A204.1 (cell line): Measurements from ENCODE around the gene HILPDA.
"Not testable (repeated sequence)": the region's sequence is repeated elsewhere in the genome, so short reads cannot be mapped to it uniquely, and the experiment has no call there.

Experiments used
- FAIRE-seq: peaks from 2 replicates; lab custom pipeline; 2012; peaks lifted over from hg19 to GRCh38; lab: Jason Lieb, UNC

HILPDA gene

DNA sequence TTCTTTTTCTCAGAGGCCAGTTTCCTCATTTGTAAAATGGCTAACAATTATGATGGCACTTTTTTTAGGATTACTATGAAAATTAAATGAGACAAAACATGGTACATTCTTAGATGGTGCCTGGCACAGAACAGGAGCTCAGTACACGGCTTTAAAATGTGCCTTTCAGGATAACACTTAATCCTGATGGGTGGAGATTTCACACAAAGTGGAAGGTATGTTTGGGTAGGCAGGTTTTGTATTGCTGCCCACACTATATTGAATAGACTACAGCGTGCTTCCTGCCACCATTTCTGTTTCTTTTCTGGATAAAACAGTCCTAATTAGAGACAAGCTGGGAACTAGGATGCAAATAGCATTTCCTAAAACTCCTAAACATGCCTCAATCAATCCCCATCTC, 23.9 kb upstream of the HILPDA start:
- no peak for FAIRE-seq

DNA sequence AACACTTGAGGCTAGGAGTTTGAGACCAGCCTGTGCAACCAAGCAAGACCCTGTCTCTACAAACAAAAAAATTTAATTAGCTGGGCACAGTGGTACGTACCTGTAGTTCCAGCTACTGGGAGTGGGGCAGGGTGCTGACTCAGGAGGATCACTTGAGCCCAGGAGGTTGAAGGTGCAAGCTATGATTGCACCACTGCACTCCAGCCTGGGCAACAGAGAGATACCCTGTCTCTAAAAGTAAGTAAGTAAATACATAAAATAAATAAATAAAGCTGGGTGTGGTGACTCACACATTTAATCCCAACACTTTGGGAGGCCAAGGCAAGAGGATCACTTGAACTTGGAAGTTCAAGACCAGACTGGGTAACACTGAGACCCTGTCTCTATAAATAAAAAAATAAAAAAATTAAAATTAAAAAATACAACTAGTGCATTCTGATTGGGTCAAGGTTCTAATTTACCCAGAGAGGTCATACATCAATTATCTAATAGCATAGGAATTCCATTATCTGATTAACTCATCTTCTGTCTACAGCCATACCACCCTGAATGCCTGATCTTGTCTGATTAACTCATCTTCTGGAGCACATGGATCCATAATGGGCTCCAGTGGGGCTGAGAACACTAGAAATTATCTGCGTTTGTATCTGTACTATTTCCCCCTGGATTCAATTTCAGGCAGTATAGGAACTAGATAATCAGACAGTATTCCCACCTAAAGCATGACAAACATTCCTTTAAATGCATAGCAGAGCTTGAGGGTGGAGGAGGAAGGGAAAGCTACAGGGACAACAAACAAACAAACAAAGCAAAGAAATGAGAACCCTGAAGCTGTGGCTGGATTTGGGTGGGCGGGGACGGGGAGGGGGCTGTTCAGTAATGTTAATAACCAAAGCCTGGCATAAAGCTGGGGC, 21.0 kb upstream of the HILPDA start:
- no peak for FAIRE-seq

DNA sequence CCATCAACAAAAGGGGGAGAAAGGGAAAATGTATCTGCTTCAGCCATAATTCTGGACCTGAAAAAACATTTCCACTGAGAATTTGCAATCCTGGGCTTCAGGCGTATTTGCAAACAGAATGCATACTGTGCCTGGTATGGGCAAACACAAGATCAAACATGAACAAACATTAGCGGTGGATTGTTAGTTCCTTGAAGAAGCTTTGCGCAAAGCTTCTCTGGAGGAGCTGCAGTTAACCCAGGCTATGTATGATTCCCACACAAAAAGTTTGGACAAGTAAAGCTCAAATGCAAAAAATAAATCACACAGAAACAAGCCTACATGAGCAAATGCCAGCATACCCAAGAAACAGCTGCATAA, 20.4 kb upstream of the HILPDA start:
- FAIRE-seq, result no peak

DNA sequence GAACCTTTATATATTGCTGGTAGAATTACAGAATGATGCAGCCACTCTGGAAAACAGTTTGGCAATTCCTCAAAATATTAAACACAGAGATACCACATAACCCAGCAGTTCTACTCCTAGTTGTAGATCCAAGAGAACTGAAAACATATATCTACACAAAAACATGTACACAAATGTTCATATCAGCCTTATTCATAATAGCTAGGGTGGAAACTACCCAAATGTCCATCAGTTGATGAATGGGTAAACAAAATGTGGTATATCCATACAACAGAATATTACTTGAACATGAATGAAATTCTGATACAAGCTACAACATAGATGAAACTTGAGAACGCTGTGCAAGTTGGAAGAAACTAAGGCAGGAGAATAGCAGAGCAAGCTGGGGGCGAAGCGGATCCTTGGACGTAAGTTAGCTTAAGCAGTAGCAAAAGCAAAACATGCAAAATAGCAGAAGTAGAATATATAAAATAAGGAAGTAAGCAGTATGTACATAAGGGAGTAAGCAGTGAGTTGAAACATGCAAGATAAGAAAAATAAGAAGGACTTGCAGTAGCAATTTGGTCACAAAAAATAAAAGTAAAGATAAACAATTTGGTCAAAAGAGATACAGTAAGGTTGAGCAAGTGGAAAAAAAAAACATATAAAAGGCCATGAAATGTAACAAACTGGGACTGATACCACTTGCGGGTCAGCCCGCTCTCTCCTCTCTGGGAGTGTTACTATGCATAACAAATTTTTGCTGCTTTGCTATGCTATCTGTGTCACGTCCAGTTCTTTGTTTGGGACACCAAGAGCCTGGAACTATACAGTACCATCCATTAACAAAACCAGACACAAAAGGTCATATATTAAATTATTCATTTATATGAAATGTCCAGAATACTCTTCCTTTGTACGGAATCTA, 18.0 kb upstream of the HILPDA start:
- no peak for FAIRE-seq

DNA sequence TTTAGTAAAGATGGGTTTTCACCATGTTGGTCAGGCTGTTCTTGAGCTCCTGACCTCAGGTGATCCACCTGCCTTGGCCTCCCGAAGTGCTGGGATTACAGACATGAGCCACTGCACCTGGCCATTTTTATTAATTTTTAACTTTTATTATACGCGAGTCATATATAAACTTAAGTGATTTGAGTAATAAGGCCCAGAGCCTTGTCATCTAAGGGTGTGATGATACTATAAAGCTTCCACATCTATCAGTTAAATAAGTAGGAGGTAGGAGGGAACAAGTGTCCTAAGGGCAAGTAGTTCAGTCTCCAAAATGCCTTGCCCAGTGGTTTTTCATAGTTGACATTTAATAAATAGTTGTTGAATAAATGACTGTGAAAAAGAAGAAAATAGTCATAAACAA, 13.3 kb upstream of the HILPDA start:
- no peak for FAIRE-seq

DNA sequence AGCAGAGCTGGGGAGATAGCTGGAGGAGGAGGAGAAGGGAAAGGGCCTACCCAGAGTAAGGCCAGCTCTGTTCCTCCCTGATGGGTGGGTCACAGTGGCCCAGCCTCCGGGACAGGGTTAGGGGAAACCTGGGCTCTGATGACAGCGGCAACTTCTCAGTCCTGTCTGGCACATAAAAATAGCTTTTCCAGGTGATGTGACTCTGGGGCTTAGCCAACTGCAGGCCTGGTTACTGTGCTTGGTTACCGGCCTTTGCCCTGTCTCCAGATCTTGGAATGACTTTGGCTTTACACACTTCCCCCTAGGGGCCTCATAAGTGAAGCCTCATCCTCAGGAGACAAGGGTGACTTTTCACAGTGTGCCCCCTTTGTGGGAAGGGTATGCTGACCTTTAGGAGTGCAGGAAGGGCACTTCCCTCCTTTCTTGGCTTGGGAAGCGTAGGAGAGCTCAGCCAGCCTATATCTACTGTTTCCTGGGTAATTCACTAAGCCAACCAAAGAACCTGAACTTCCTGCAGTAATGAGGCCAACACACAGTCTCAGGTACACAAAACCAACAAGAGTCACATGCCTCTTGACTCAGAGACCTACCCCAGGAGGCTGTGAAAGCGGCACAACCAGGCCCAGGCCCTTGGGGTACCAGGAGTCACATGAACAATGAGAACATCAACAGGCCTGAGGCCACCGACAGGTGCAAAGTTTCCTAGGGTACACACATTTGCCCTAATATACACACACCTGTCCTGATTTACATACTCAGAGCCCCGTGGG, 11.7 kb upstream of the HILPDA start:
- FAIRE-seq, result no peak

DNA sequence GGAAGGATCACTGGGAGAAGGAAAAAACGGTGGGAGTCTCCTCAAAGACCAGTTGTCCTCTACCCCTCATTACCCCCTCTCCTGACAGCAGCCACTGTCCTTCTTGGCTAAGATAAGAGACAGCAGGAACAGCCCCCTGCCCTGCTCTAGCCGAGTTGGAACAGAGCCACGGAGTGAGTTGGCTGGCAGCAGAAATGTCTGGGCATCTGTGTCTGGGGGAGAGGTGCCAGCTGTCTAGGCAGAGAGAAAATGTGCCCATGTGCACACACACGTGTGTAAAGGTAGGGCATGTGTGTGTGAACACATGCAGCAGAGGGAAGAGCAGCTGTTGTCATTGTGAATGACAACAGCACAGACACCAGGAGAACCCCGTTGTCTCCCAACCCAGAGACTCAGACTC, 9.4 kb upstream of the HILPDA start:
- FAIRE-seq, result no peak

DNA sequence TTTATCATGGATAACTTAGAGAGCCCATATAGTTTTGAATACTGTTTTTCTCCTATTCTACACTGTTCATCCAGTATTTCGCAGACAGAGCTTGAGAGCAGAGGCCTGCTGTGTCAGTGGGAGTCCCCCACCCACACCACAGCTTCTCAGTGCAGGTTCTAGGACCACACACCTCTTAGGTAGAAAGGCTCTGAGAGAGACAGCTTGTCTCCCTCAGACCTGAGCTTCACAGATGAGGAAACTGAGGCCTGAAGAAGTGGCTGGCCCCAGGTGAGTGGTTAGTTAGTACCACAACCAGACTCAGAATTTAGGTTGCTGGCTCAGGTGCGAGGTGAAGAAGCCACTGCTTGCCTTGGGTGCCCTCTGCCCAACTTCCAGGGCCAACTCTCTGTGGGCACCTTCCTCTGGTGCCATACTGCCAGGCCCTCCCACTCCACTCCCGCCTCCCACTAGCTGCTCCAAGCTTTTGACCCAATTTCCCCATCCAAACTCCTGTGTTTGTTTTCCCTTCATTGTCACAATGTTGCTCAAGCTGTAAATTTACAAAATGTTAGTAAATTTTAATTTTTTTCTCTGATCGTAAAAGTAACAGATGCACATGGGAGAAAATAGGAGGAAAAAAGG, 7.6 kb upstream of the HILPDA start:
- no peak for FAIRE-seq

DNA sequence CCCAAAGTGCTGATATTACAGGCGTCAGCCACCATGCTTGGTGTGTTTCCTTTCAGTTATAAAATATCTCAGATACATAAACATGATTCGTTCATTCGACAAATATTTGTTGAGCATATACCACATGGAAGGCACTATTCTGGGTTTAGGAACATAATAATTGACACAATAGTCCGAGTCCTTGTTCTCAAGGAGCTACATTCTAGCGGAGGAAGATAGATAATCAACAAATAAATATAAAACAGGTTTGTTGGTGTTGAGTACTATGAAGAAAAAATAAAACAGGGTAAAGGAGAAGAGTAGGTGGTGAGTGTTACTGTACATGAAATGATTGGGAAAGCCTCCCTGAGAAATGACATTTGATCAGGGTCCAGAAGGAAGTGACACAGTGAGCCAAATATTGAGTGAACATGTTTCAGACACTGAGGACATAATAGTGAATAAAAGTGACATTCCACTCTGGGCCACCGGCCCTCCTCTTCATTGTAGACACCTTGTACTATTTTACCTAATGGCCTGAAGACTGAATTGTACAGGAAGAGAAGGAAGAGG, 6.9 kb upstream of the HILPDA start:
- FAIRE-seq, result no peak

DNA sequence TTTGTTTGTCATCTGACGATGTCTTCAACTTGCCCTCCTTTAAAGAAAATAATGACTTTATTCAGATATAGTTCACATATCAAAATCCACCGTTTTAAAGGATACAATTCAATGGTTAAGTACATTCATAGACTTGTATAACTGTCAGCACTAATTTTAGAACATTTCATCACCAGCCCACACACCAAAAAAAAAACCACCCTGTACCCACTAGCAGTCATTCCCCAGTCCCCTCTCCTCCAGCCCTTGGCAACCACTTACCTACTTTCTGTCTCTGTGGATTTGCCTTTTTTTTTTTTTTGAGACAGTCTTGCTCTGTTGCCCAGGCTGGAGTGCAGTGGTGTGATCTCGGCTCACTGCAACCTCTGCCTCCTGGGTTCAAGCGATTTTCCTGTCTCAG, 5.3 kb upstream of the HILPDA start:
- no peak for FAIRE-seq

DNA sequence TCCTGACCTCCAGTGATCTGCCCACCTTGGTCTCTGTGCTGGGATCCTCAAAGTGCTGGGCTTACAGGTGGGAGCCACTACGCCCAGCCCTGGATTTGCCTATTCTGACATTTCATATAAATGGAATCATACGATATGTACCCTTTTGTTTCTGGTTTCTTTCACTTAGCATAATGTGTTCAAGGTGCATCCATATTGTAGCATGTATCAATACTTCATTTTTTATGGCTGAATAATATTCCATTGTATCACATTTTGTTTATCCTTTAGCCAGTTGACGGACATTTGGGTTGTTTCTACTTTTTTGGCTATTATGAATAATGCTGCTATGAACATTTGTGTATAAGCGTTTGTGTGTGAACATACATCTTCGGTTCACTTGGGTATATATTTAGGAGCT, 4.8 kb upstream of the HILPDA start:
- FAIRE-seq, result no peak

DNA sequence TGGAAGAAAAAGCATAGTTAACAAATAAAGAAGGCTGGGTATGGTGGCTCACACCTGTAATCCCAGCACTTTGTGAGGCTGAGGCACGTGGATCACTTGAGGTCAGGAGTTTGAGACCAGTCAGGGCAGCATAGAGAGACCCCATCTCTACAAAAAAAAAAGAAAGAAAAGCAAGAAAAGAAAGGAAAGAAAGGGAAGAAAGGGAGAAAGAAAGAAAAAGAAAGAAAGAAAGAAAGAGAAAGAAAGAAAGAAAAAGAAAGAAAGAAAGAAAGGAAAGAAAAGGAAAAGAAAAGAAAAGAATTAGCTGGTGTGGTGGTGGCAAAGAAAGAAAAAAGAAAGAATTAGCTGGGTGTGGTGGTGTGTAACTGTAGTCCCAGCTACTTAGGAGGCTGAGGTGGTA, 3.1 kb upstream of the HILPDA start:
- FAIRE-seq, result no peak

DNA sequence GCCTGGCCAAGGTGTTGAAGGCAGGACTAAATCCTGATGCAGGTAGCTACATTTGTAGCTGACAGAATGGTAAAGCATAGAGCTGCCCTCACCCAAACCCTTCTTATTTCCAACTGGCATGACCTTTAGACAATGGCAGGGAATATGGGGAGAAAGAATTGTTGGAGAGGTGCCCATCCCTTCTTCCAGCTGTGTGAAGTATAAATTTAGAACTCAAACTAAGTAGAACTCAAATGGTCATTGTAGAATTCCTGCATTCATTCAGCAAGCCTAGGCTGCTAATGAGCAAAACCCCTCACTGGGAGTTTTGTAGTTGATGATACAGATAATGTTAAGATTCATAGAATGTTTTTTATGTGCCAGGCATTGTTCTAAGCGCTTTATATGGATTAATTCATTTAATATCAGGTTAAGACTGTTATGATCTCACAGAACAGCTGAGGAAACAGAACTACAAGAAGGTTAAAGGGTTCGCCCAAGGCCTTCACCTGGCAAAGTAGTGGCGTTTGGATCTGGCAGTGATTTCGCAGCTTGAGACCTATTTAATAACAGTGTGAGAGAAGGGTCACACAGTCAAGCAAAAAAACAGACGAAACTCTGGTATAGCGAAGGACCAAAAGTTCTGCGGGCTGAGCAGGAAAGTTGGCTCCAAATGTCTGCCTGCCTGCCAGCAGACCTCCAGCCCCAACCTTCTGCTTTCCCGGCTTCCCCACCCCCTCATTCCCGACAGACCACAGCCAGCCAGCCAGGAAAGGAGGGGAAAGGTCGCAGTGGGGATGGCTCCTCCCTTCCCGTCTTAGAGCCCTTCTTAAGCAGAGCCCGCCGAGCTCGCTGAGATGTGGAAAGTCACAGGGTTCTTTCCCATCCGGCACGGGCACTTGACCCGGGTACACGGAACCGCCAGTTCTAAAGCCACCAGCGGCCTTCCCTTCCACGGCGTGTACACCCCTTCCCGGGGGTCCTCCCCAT, 1.6 kb upstream of the HILPDA start:
- no peak for FAIRE-seq

DNA sequence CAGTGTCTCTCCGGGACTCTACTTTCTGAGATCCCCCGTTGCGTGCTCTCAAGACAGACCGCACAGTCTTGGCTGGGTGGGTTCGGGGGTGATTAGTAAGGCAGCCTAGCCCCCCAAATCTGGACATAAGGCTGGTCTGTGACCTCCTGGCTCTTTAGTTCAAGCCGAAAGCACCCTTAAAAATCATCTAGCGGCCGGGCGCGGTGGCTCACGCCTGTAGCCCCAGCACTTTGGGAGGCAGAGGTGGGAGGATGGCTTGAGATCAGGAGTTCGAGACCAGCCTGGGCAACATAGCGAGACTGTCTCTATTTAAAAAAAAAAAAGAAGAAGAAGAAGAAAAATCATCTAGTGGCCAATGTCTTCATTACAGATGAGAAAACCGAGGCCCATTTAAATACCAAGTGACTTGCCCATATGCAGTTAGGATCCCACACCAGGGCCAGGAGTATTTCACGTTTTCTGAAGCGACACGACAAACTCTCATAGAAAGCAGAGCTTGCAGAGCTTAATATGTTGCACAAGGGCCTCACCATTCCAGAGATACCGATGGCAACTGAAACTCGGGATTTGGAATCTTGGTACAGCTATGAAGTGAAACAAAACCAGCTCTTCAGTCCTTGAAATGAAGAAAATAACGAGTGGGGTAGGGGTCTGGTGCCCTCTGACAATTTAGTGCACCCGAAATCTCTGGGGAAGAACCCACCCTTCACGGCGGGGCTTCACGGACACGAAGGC, 703 bp upstream of the HILPDA start:
- no peak for FAIRE-seq

DNA sequence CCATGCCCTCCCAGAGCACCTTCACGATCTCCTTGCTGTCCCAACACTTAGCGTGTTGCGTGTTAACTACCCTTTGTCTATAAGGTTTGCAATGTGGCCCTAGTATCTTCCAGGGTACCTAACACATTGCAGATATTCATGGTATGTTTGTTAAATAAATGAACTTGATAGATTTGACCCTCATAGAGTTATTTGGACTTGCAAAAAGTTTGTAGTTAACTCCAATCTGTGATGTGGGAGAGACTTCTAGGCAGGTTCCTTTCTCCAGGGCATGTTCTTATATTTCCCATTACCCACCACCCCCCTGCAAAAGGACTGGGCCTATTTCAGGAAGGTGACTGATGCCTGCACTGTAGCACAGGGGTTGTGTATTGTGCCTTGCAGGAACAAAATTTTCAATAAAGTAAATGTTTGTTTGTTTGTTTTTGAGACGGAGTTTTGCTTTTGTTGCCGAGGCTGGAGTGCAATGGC, 612 bp downstream of the HILPDA start:
- FAIRE-seq, result no peak

DNA sequence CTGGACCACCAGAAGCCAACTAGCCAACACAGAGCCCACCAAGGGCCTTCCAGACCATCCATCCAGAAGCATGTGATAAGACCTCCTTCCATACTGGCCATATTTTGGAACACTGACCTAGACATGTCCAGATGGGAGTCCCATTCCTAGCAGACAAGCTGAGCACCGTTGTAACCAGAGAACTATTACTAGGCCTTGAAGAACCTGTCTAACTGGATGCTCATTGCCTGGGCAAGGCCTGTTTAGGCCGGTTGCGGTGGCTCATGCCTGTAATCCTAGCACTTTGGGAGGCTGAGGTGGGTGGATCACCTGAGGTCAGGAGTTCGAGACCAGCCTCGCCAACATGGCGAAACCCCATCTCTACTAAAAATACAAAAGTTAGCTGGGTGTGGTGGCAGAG, 1.7 kb downstream of the HILPDA start:
- FAIRE-seq, result not testable (repeated sequence)

DNA sequence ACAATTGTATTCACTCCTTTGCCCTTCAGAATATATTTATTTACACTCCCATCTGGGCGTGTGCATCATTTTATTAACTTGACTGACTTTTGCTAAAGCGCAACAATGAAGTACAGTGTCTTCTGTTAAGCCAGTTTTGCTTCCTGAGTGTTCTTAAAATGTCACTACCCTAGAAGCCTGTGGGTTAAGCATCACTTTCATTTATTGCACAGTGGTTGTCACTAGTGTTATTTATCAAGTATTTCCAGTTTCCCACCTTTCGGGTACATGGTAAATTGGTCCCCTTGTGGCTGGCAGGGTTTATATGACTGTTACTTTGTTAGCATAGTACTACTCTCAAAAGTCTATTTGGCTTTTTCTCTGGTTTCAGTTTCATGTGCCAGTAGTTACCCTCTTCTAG, 3.3 kb downstream of the HILPDA start:
- no peak for FAIRE-seq

DNA sequence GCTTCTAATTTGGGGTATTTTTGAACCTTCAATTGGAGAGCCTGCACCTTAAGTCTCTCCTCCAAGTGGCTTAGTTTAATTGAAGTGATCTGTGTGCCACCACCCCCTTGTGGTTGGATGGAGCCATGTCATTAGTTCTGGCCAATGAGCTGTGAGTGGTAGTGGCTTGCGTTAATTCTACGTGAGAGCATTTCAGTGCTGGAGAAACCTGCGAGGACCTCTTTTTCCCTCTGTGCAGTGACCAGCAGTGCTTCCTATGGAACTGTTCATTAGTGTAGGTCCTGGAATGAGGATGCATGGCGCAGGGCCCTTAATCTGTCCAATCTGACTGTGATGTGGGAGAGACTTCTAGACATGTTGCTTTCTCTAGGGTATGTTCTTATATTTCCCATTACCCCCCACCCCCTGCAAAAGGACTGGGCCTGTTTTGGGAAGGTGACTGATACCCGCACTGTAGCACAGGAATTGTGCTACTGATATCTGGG, 3.8 kb downstream of the HILPDA start:
- FAIRE-seq, result no peak

DNA sequence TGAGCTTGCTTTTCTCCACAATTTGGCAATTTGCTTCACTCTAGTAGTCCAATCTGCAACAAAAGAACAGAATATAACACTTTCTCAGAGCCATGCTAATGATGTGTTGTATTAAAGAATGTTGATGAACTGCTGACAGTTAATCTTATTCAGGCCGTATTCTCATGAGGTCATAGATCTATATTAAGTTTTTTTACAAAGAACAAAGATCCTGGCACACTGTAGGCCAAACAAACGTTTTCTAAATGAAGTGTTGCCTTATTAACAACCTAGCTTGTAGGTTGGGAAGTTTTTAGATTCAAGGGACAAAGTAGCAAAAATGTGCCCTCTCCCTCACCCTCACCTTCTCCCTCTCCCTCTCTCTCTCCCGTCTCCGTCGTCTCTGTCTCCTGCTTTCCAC, 6.8 kb downstream of the HILPDA start:
- FAIRE-seq, result no peak

DNA sequence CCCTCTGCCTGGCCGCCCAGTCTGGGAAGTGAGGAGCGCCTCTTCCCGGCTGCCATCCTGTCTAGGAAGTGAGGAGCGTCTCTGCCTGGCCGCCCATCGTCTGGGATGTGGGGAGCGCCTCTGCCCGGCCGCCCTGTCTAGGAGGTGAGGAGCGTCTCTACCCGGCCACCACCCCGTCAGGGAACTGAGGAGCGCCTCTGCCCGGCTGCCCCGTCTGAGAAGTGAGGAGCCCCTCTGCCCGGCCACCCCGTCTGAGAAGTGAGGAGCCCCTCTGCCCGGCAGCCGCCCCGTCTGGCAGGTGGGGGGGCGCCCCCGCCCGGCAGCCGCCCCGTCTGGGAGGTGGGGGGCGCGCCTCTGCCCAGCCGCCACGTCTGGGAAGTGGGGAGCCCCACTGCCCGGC, 7.7 kb downstream of the HILPDA start:
- FAIRE-seq, result not testable (repeated sequence)
